ENCODE data around the gene NBAS.
"Not testable (repeated sequence)": the region's sequence is repeated elsewhere in the genome, so short reads cannot be mapped to it uniquely, and the experiment has no call there.

Gene NBAS

DNA sequence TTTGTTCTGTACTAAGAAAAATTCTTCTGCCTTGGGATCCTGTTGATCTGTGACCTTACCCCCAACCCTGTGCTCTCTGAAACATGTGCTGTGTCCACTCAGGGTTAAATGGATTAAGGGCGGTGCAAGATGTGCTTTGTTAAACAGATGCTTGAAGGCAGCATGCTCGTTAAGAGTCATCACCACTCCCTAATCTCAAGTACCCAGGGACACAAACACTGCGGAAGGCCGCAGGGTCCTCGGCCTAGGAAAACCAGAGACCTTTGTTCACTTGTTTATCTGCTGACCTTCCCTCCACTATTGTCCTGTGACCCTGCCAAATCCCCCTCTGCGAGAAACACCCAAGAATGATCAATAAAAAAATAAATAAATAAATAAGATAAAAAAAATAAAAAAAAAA, 18.9 kb downstream of the NBAS start:
- H3K4me1 Mint-ChIP-seq (ENCODE audit: low read depth); H3K27ac Mint-ChIP-seq; H3K4me3 Mint-ChIP-seq; intact Hi-C loops (cut with micrococcal nuclease); H3K27me3 Mint-ChIP-seq; H3K9me3 Mint-ChIP-seq: not testable (repeated sequence)
- peaks cover 41% of the 10 kb centered on the region for H3K36me3 Mint-ChIP-seq (ENCODE audit: low read depth)

DNA sequence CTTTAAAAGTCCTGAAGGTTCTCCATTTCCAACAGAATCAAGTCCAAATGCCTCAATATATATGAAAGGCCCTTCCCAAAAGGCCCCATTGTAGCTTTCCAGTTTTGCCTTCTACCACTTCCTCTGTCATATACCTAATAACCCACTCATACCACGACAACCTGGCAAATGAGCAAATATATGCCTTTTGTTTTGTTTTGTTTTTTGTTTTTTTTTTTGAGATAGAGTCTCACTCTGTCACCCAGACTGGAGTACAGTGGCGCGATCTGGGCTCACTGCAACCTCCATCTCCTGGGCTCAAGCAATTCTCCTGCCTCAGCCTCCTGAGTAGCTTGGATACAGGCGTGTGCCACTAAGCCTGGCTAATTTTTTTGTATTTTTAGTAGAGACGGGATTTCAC, 20.6 kb downstream of the NBAS start:
- intact Hi-C loops (cut with micrococcal nuclease); H3K27ac Mint-ChIP-seq; H3K27me3 Mint-ChIP-seq; H3K9me3 Mint-ChIP-seq; H3K4me3 Mint-ChIP-seq; H3K4me1 Mint-ChIP-seq (ENCODE audit: low read depth): not testable (repeated sequence)
- H3K36me3 Mint-ChIP-seq (ENCODE audit: low read depth), result peaks cover 28% of the 10 kb centered on the region

GRCh38 chr2:15539999-15540398, 21.1 kb downstream of the NBAS start:
- intact Hi-C loops (cut with micrococcal nuclease), result no loop called here
- H3K9me3 Mint-ChIP-seq, result no peaks in the 10 kb centered on the region
- H3K27me3 Mint-ChIP-seq, result no peaks in the 10 kb centered on the region
- H3K4me1 Mint-ChIP-seq (ENCODE audit: low read depth), result peaks cover 9% of the 10 kb centered on the region
- no peak overlapping the region for H3K4me3 Mint-ChIP-seq
- no peak overlapping the region for H3K27ac Mint-ChIP-seq
- peaks cover 24% of the 10 kb centered on the region for H3K36me3 Mint-ChIP-seq (ENCODE audit: low read depth)

- intact Hi-C loops (cut with micrococcal nuclease), result no loop called here
- Mint-ChIP-seq H3K36me3 (ENCODE audit: low read depth) (peaks cover 19% of the 10 kb centered on the region), H3K4me1 (ENCODE audit: low read depth) (peaks cover 9% of the 10 kb centered on the region), H3K27ac (no peak overlapping the region), H3K4me3 (no peak overlapping the region), H3K27me3 (no peaks in the 10 kb centered on the region), H3K9me3 (no peaks in the 10 kb centered on the region)
Observed at GRCh38 chr2:15538792-15539191, 22.3 kb downstream of the NBAS start.

- H3K9me3 Mint-ChIP-seq, result no peaks in the 10 kb centered on the region
- H3K4me1 Mint-ChIP-seq (ENCODE audit: low read depth), result no peaks in the 10 kb centered on the region
Observed at GRCh38 chr2:15533860-15534480, 27.2 kb downstream of the NBAS start.

DNA sequence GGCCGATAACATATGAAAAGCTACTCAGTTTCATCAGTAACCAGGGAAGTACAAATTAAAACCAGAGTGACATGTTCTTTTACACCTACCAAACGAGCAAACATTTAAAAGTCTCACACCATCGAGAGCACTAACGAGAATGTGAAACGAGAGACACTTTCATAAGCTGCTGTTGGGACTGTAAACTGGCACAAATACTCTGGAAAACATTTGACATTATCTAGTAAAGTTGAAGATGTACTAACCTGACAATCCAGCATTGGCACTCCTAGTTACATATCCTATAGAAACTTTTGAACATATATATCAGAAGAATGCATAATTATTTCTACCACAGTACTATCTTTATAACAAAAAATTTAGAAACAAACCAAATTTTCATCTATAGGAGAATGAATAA, 28.1 kb downstream of the NBAS start:
- intact Hi-C loops (cut with micrococcal nuclease), result no loop called here
- Mint-ChIP-seq H3K4me3 (no peak overlapping the region), H3K4me1 (ENCODE audit: low read depth) (no peaks in the 10 kb centered on the region), H3K9me3 (no peaks in the 10 kb centered on the region), H3K27me3 (no peaks in the 10 kb centered on the region), H3K36me3 (ENCODE audit: low read depth) (peaks cover 53% of the 10 kb centered on the region), H3K27ac (no peak overlapping the region)

More at GRCh38 chr2:15533860-15534480, 27.2 kb downstream of the NBAS start:
- H3K4me3 Mint-ChIP-seq, result no peak overlapping the region
- H3K27me3 Mint-ChIP-seq, result no peaks in the 10 kb centered on the region
- H3K27ac Mint-ChIP-seq, result no peak overlapping the region
- intact Hi-C loops (cut with micrococcal nuclease), result no loop called here
- peaks cover 48% of the 10 kb centered on the region for H3K36me3 Mint-ChIP-seq (ENCODE audit: low read depth)

DNA sequence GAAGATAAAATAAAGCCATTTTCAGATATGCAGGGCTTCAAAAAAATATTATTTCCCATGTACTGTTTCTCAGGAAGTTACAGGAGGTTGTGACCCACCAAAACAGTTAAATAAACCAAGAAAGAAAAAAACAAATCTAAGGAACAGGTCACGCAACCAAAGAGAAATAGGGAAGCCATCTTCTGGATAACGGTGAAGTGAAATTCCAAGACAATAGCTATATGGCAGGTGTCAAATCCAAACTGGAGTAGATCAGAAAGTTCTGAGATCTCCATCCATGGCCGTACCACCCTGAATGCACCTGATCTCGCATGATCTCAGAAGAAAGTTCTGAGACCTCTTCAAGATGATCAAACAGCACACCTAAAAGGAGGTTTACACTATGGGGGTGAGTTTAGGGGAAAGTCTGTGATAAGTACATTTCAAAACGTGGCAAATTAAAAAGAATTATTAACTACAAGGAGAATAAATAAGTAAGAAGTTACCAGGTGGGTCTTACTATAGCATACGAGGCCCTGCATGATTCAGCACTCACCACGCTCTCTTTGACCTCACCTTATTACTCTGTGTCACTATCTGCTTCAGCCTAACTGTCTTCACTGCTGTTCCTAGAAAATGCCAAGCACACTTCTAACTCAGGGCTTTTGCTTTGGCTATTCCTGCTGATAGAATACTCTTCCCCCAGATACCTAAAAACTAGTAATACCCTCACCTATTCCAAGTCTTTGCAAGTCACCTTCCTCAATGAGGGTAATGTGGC, 29.9 kb downstream of the NBAS start:
- H3K27ac Mint-ChIP-seq, result no peak overlapping the region
- intact Hi-C loops (cut with micrococcal nuclease), result no loop called here
- peaks cover 70% of the 10 kb centered on the region for H3K36me3 Mint-ChIP-seq (ENCODE audit: low read depth)
- no peaks in the 10 kb centered on the region for H3K9me3 Mint-ChIP-seq
- H3K27me3 Mint-ChIP-seq, result no peaks in the 10 kb centered on the region
- H3K4me1 Mint-ChIP-seq (ENCODE audit: low read depth), result no peaks in the 10 kb centered on the region
- H3K4me3 Mint-ChIP-seq, result no peak overlapping the region

GRCh38 chr2:15527074-15527739, 33.9 kb downstream of the NBAS start:
- no peak overlapping the region for H3K4me3 Mint-ChIP-seq
- H3K27me3 Mint-ChIP-seq, result no peaks in the 10 kb centered on the region
- no peaks in the 10 kb centered on the region for H3K9me3 Mint-ChIP-seq
- no peaks in the 10 kb centered on the region for H3K4me1 Mint-ChIP-seq (ENCODE audit: low read depth)
- no peak overlapping the region for H3K27ac Mint-ChIP-seq
- peaks cover 77% of the 10 kb centered on the region for H3K36me3 Mint-ChIP-seq (ENCODE audit: low read depth)
- intact Hi-C loops (cut with micrococcal nuclease), result no loop called here

- H3K27me3 Mint-ChIP-seq, result no peaks in the 10 kb centered on the region
- intact Hi-C loops (cut with micrococcal nuclease), result no loop called here
- H3K4me3 Mint-ChIP-seq, result no peak overlapping the region
- H3K9me3 Mint-ChIP-seq, result no peaks in the 10 kb centered on the region
- H3K36me3 Mint-ChIP-seq (ENCODE audit: low read depth), result peaks cover 48% of the 10 kb centered on the region
- peaks cover 6% of the 10 kb centered on the region for H3K4me1 Mint-ChIP-seq (ENCODE audit: low read depth)
- H3K27ac Mint-ChIP-seq, result no peak overlapping the region
Observed at GRCh38 chr2:15521641-15522181, 39.4 kb downstream of the NBAS start.

DNA sequence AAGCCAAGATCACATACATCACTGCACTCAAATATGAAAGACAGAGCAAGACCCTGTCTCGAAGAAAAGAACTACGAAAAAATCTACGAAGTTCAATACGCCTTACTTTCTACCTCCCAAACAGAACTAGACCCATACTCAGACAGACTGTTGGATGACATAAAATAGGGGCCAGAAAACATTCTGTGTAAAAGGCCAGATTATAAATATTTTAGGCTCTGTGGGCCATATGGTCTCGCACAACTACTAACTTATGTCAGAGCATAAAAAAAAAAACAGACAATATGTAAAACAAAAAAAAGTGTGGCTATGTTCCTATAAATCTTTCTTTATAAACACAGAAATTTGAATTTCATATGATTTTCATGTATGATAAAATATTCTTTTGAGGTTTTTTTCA, 40.8 kb downstream of the NBAS start:
- intact Hi-C loops (cut with micrococcal nuclease), result no loop called here
- Mint-ChIP-seq H3K27me3 (no peaks in the 10 kb centered on the region), H3K27ac (no peak overlapping the region), H3K9me3 (no peaks in the 10 kb centered on the region), H3K4me3 (no peak overlapping the region), H3K36me3 (ENCODE audit: low read depth) (peaks cover 49% of the 10 kb centered on the region), H3K4me1 (ENCODE audit: low read depth) (peaks cover 6% of the 10 kb centered on the region)

DNA sequence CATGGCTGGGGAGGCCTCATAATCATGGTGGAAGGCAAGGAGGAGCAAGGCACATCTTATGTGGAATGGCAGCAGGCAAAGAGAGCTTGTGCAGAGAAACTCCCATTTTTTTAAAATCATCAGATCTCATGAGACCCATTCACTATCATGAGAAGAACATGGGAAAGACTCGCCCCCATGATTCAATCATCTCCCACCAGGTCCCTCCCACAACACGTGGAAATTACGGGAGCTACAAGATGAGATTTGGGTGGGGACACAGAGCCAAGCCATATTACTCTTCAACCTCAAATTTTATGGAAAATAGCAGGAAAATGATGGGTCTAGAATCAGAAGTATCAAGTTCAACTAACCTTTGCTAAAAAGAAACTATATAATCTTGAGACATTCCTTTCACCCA, 42.4 kb downstream of the NBAS start:
- peaks cover 44% of the 10 kb centered on the region for H3K36me3 Mint-ChIP-seq (ENCODE audit: low read depth)
- H3K9me3 Mint-ChIP-seq; H3K27ac Mint-ChIP-seq; H3K27me3 Mint-ChIP-seq; H3K4me1 Mint-ChIP-seq (ENCODE audit: low read depth); intact Hi-C loops (cut with micrococcal nuclease); H3K4me3 Mint-ChIP-seq: not testable (repeated sequence)

DNA sequence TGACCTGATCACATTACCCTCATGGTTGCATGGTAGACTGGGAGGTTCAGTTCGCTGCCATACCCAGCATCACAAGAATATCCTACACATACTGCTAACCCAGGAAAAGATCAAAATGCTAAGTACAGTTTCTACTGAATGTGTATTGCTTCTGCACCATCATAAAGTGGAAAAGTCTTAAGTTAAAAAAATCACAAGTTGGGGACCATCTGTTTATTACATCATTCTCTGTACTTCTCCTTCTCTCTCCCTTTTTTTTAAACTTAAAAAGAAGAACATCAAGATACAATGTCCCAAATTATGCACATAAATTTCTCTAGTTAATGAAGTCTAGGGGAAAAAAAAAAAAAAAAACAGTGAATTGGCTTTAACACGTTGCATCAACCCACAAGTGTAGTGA, 43.3 kb downstream of the NBAS start:
- H3K36me3 Mint-ChIP-seq (ENCODE audit: low read depth), result peaks cover 45% of the 10 kb centered on the region
- H3K9me3 Mint-ChIP-seq, result no peaks in the 10 kb centered on the region
- intact Hi-C loops (cut with micrococcal nuclease), result no loop called here
- peaks cover 6% of the 10 kb centered on the region for H3K4me1 Mint-ChIP-seq (ENCODE audit: low read depth)
- H3K27ac Mint-ChIP-seq, result no peak overlapping the region
- H3K4me3 Mint-ChIP-seq, result no peak overlapping the region
- no peaks in the 10 kb centered on the region for H3K27me3 Mint-ChIP-seq

- Mint-ChIP-seq H3K4me1 (ENCODE audit: low read depth) (no peaks in the 10 kb centered on the region), H3K4me3 (no peak overlapping the region), H3K36me3 (ENCODE audit: low read depth) (peaks cover 74% of the 10 kb centered on the region), H3K9me3 (no peaks in the 10 kb centered on the region), H3K27me3 (no peaks in the 10 kb centered on the region), H3K27ac (no peak overlapping the region)
- intact Hi-C loops (cut with micrococcal nuclease), result no loop called here
Observed at GRCh38 chr2:15511686-15512085, 49.4 kb downstream of the NBAS start.

DNA sequence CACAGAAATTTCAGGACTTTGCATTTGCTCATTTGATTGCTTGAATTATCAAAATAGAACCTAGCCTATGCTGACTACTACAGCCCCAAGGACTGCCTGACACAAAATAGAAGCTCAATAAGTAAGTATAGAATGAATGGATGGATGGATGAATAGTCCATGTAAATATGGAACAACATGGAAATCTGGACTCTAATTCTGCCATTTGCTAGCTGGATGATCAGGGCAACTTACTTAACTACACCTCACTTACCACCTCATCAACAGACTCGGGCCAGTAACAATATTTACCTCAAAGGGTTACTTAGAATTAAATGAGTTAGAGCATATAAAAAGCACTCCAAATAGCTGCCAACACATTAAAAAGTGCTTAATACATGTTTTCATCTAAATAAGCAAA, 50.6 kb downstream of the NBAS start:
- Mint-ChIP-seq H3K4me3 (no peak overlapping the region), H3K4me1 (ENCODE audit: low read depth) (no peaks in the 10 kb centered on the region), H3K27ac (no peak overlapping the region), H3K9me3 (no peaks in the 10 kb centered on the region), H3K36me3 (ENCODE audit: low read depth) (peaks cover 73% of the 10 kb centered on the region), H3K27me3 (no peaks in the 10 kb centered on the region)
- intact Hi-C loops (cut with micrococcal nuclease), result no loop called here

Measured in dendritic cell treated with granulocyte-macrophage colony-stimulating factor and Interleukin-4, amounts not matched to agents 40 ng/mL and 50 ng/mL, for 4 days (primary cell).